GM12801 (cell line): Measurements from ENCODE around the gene TPRN.

Experiments
- CTCF ChIP-seq: IDR thresholded peaks from one replicate; pipeline ENCODE4 v1.5.1; 2011; ENCODE audit warnings: control low read depth; ENCODE audit not compliant: insufficient read length; ENCODE audit errors: extremely low read depth

Gene TPRN

DNA sequence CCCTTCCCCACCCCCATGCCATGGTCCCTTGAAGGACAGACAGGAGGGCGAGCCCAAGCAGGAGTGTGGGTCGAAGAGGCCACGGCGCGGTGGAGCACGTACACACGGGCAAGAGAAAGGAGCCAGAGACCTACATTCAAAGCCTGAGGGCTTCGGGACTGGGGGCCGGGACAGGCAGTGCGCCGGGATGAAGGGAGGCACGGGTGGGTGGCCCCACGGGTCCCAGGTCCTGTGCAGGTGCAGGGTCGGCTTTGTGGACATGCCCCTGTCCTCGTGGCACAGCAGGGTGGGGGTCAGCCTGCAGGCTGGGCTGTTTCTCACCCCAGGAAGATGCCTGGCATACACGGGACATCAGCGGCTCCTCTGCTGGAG is 40.5 kb downstream of the TPRN start:
- TF ChIP-seq CTCF, result no peak

- no peak for TF ChIP-seq CTCF
Observed at GRCh38 chr9:137159105-137160053, 41.2 kb downstream of the TPRN start.

- no peak for TF ChIP-seq CTCF
Observed at GRCh38 chr9:137158625-137159024, 41.9 kb downstream of the TPRN start.

DNA sequence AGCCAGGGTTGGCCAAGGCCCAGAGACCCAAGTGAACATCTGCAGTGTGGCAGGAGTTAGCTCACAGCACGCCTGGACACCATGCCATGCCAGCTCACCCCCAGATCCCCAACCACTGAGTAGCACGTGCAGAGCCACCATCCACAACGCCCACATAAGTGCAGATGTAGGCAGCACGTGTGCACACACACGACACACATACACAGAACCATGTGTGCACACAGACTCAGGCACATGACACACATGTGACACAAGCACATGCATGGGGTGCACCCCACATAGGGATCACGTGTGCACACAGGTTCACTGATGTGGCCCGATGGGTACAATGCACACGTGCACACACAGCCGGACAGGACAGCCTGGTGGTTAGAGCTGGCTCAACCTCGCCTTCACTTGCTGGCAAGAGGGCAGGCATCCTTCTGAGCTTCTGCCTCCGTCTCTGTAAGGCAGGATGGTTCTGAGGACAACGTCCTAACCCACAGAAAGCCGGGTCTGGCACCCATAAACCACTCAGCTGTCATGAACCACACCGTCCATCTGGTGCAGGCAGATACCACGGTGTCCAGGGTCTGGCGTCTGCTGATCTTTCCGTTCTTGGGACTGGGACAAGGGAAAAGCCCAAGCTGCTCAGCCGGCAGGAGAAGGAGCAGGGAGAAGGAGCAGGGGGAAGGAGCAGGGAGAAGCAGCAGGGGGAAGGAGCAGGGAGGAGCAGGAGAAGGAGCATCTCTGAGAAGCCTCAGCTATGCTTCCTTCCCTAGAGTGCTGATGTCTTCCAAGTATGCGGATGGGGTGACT is 42.7 kb downstream of the TPRN start:
- TF ChIP-seq CTCF, result no peak

DNA sequence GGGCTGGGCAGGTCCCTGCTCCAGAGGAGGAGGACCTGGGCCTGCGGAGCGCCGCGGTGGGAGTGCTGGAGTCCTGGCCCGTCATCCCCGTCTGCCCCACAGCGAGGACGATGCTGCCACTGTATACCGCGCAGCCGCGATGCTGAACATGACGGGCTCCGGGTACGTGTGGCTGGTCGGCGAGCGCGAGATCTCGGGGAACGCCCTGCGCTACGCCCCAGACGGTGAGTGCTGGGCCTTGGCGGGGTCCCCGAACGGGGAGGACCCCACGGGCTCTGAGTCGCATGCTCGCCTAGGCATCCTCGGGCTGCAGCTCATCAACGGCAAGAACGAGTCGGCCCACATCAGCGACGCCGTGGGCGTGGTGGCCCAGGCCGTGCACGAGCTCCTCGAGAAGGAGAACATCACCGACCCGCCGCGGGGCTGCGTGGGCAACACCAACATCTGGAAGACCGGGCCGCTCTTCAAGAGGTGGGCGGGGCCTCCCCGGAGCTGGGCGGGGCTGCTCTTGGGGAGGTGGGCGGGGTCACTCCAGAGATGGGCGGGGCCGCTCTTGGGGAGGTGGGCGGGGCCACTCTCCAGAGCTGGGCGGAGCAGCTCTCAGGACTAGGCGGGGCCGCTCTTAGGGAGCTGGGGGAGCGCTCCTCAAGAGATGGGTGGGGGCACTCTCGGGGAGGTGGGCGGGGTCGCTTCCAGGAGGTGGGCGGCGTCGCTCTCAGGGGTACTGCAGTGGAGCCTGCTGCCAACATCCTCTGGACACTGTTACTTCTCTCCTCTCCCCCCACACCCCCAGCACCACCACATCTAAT is 43.8 kb downstream of the TPRN start:
- TF ChIP-seq CTCF, result no peak

GRCh38 chr9:137152844-137153405 is 47.6 kb downstream of the TPRN start:
- no peak for TF ChIP-seq CTCF
